HepG2 (cell line): ENCODE data around the gene TBC1D20. TPM values are rescaled to one million over a fixed set of nuclear protein-coding genes. Genes with fewer than 3 reads are reported as not detected.

Experiments used
- ATAC-seq: fragments of 200-7000 bp; cut with Tn5 transposase; 3 replicates; pipeline ENCODE4 v1.9.1; 2020; ENCODE audit warnings: mild to moderate bottlenecking, moderate library complexity
- BruUV-seq: library from RNA; stranded (reverse); fragments of 400-500 nt; replicated peaks from 2 replicates; lab custom pipeline; 2021; lab: Mats Ljungman, UMichigan
- CTCF ChIA-PET: fragments of 300-600 bp; formaldehyde crosslinking; extraction: SDS; loops from one replicate; lab custom pipeline; 2021; ENCODE audit warnings: low total read pairs, inconsistent platforms, low intra/inter-chr PET ratio; lab: Yijun Ruan, JAX
- POLR2A ChIA-PET: fragments of 350-600 bp; sonication (Branson Sonifier 250); formaldehyde crosslinking; loops from one replicate; lab custom pipeline; 2020; ENCODE audit warnings: antibody characterized with exemption, inconsistent platforms; lab: Yijun Ruan, JAX
- DNase-seq: peaks from one replicate; pipeline ENCODE4 v3.0.0-alpha.2; 2015; ENCODE audit warnings: low spot score
- FAIRE-seq: peaks from 3 replicates; lab custom pipeline; 2011; peaks lifted over from hg19 to GRCh38; lab: Jason Lieb, UNC
- H2AFZ ChIP-seq: one replicate; pipeline ENCODE4 v1.6.1; 2011; ENCODE audit warnings: low read length, inconsistent platforms
- H3K27ac ChIP-seq: fragments of 300-600 bp; 3 replicates; pipeline ENCODE4 v1.8.0; 2011; ENCODE audit warnings: mixed run types, mild to moderate bottlenecking, mixed read lengths, low read length, inconsistent platforms; ENCODE audit not compliant: insufficient read depth; ENCODE audit errors: extremely low read length
- H3K27me3 ChIP-seq, 2 experiments: fragments of 200-600 bp in 1 of 2; 2 replicates in 1 of 2; 3 replicates in 1 of 2; pipeline versions ENCODE4 v1.6.0 to v1.8.0; 2011; ENCODE audit warnings: low read length in 2 of 2, mild to moderate bottlenecking in 2 of 2, moderate library complexity in 2 of 2, inconsistent platforms in 1 of 2; ENCODE audit not compliant: insufficient read depth in 2 of 2, control insufficient read depth in 1 of 2
- H3K36me3 ChIP-seq, 2 experiments: fragments of 200-600 bp in 1 of 2; replicated peaks in 1 of 2; 2 replicates in 1 of 2; 3 replicates in 1 of 2; pipeline versions ENCODE4 v1.5.1 to v1.8.0; 2011; ENCODE audit warnings: low read length in 2 of 2, inconsistent platforms in 1 of 2; ENCODE audit not compliant: insufficient read depth in 2 of 2, control insufficient read depth in 1 of 2
- H3K4me1 ChIP-seq: 2 replicates; pipeline ENCODE4 v1.5.1; 2012; ENCODE audit warnings: low read length, inconsistent platforms; ENCODE audit not compliant: insufficient read depth
- H3K4me2 ChIP-seq: 2 replicates; pipeline ENCODE4 v1.6.0; 2011; ENCODE audit warnings: low read depth, low read length, inconsistent platforms
- H3K4me3 ChIP-seq, 3 experiments: fragments of 200-600 bp in 1 of 3; sonication (generic), shearing (Covaris generic) in 1 of 3; replicated peaks in 1 of 3; 2 replicates each; pipeline ENCODE4 v1.5.1; 2011 to 2016; ENCODE audit warnings: low read length in 3 of 3, inconsistent platforms in 2 of 3, low read depth in 2 of 3, mild to moderate bottlenecking in 2 of 3, control low read depth in 1 of 3, mixed read lengths in 1 of 3; ENCODE audit not compliant: insufficient read depth in 1 of 3
- H3K79me2 ChIP-seq: one replicate; pipeline ENCODE4 v1.6.1; 2011; ENCODE audit warnings: low read length, inconsistent platforms; ENCODE audit not compliant: insufficient read depth
- H3K9ac ChIP-seq: 2 replicates; pipeline ENCODE4 v1.6.0; 2011; ENCODE audit warnings: mild to moderate bottlenecking, low read depth, low read length, inconsistent platforms; ENCODE audit not compliant: insufficient read depth
- H3K9me3 ChIP-seq: 2 replicates; pipeline ENCODE4 v1.5.1; 2012; ENCODE audit warnings: mild to moderate bottlenecking, low read length
- H4K20me1 ChIP-seq: 2 replicates; pipeline ENCODE4 v1.6.0; 2011; ENCODE audit warnings: inconsistent platforms, mild to moderate bottlenecking, low read length, moderate library complexity; ENCODE audit not compliant: insufficient read depth
- MXD4 ChIP-seq: IDR thresholded peaks from 2 replicates; pipeline ENCODE4 v1.6.1; 2016; ENCODE audit warnings: mild to moderate bottlenecking, missing biosample characterization, missing genetic modification reagents
- NR3C1 ChIP-seq: sonication (generic); formaldehyde crosslinking; IDR thresholded peaks from 2 replicates; pipeline ENCODE4 v1.4.0; 2020; ENCODE audit warnings: missing genetic modification reagents
- POLR2G ChIP-seq: fragments of 200-400 bp; formaldehyde crosslinking; IDR thresholded peaks from 2 replicates; pipeline ENCODE4 v1.6.1; 2018; ENCODE audit warnings: mild to moderate bottlenecking, low read depth, low read length, moderate library complexity
- RBM22 ChIP-seq: fragments of 200-400 bp; formaldehyde crosslinking; optimal IDR thresholded peaks from 2 replicates; pipeline ENCODE3; 2017; ENCODE audit warnings: mild to moderate bottlenecking, low read length, moderate library complexity
- ZNF343 ChIP-seq: sonication (generic); formaldehyde crosslinking; IDR thresholded peaks from 2 replicates; pipeline ENCODE4 v1.4.0; 2020; ENCODE audit warnings: mild to moderate bottlenecking, missing genetic modification reagents
- ZNF746 ChIP-seq: sonication (generic); formaldehyde crosslinking; IDR thresholded peaks from 2 replicates; pipeline ENCODE4 v1.8.0; 2022; ENCODE audit warnings: mild to moderate bottlenecking, missing genetic modification reagents
- ZNF770 ChIP-seq: sonication (generic); formaldehyde crosslinking; IDR thresholded peaks from 2 replicates; pipeline ENCODE4 v1.5.0; 2020; ENCODE audit warnings: mild to moderate bottlenecking, missing genetic modification reagents
- WGBS: methylation state at CpG from one replicate; pipeline ENCODE4 v1.1.6; 2017; ENCODE audit warnings: low lambda C conversion rate; 5-methylcytosine and 5-hydroxymethylcytosine counted together
- in situ Hi-C: cut with HindIII; loops from 2 replicates; pipeline ENCODE4 v1.10.0; 2017; ENCODE audit warnings: low pct_unique_long_range_greater_than_20kb; ENCODE audit not compliant: extremely low pct_ligation_motif_present
- intact Hi-C: fragments of 100-400 bp; cut with micrococcal nuclease; formaldehyde crosslinking; loops from one replicate; pipeline ENCODE4 v1.10.0; 2022; ENCODE audit not compliant: unreplicated experiment
- polyA plus RNA-seq, 8 experiments: library from polyadenylated mRNA; depleted of rRNA in 3 of 8; stranded (reverse) in 7 of 8; unstranded in 1 of 8; fragments of >200 nt; fragmentation: Illumina TruSeq in 4 of 8; extraction: Trizol in 4 of 8; gene quantifications; 2 replicates each; pipeline versions ENCODE4 v1.2.1 to v1.2.3, GENCODE V29; 2011 to 2016; ENCODE audit warnings: low read depth in 4 of 8, missing spikeins in 1 of 8, mixed read lengths in 1 of 8; ENCODE audit not compliant: insufficient read depth in 1 of 8
- total RNA-seq, 5 experiments: library from RNA; depleted of rRNA; stranded (reverse); fragments of >200 nt; fragmentation: Illumina TruSeq; extraction: Trizol; gene quantifications; 2 replicates each; pipeline ENCODE4 v1.2.3, GENCODE V29; 2016; ENCODE audit warnings: low read depth in 1 of 5

Gene TBC1D20
- total and polyA plus RNA-seq, 2 of the 13 experiments (the other 11 are each of a cell fraction or from before 2014, with no cell fraction given) = 36.6 to 47.1 TPM

- TF ChIP-seq ZNF746 = 0 out of 2 replicates have a peak, but pooled peaks have one; percentile 11
- TF ChIP-seq, all 625 proteins: peak for 19
Observed at GRCh38 chr20:415820-416322, 46.5 kb downstream of the TBC1D20 start (continued).

GRCh38 chr20:414161-414560 is 48.2 kb downstream of the TBC1D20 start:
- ChIA-PET CTCF (no interaction called here), POLR2A (interaction anchor here (1.0 to 4.5 kb wide), 6 partner anchors 12 to 58 kb away, joined by 3 to 15 read pairs (median 4); partner anchors contain the start of gene TRIB3)
- no TSS peak for BruUV-seq
- H2AFZ ChIP-seq = no peak overlapping the region
- no peaks in the 10 kb centered on the region for H4K20me1 ChIP-seq
- no peak overlapping the region for H3K4me2 ChIP-seq
- ATAC-seq (no peak), FAIRE-seq (no peak), DNase-seq (no peak)
- H3K79me2 ChIP-seq = peaks cover 65% of the 10 kb centered on the region
- WGBS = 94% methylated on average over 2 of the region's 2 CpGs
- no peaks in the 10 kb centered on the region; a peak in 1 of 5 replicates for H3K27me3 ChIP-seq
- no peak overlapping the region for H3K4me3 ChIP-seq
- H3K9ac ChIP-seq = no peak overlapping the region
- in situ Hi-C loops (no loop called here), intact Hi-C loops (no loop called here)
- H3K9me3 ChIP-seq = no peaks in the 10 kb centered on the region
- no peak overlapping the region for H3K27ac ChIP-seq
- TF ChIP-seq ZNF770 (CRISPR knock-in tag) = 0 out of 2 replicates have a peak, but pooled peaks have one; percentile 12
- TF ChIP-seq POLR2G = peak; percentile 50; the same call in 1 of the 2 replicates
- TF ChIP-seq MXD4 = no peak
- peak; percentile 33 for TF ChIP-seq RBM22
- no peak for TF ChIP-seq NR3C1 (CRISPR knock-in tag)
- TF ChIP-seq ZNF343 = no peak
- H3K4me1 ChIP-seq = peaks cover 65% of the 10 kb centered on the region
- H3K36me3 ChIP-seq = peaks cover 31 to 81% of the 10 kb centered on the region in 2 experiments
